SK-N-MC (cell line): ENCODE measurements around the gene PIP4K2C.

ENCODE experiments used
- EZH2 ChIP-seq: fragments of 200-600 bp; sonication (generic); IDR thresholded peaks from one replicate; pipeline ENCODE4 v1.6.1; 2017; ENCODE audit warnings: antibody characterized with exemption
- FOXP2 ChIP-seq: optimal IDR thresholded peaks from 2 replicates; pipeline ENCODE3; 2011; ENCODE audit warnings: mild to moderate bottlenecking, moderate library complexity; ENCODE audit not compliant: insufficient read depth; ENCODE audit errors: extremely low read length, control extremely low read depth
- POLR2AphosphoS5 ChIP-seq: IDR thresholded peaks from 2 replicates; pipeline ENCODE4 v1.6.1; 2012; ENCODE audit warnings: mild to moderate bottlenecking, low read depth, low read length, borderline replicate concordance

- TF ChIP-seq POLR2AphosphoS5: no peak
- TF ChIP-seq EZH2: no peak
- TF ChIP-seq FOXP2: no peak
Measured at GRCh38 chr12:57582440-57582839, 8.6 kb upstream of the PIP4K2C start.
